GM12874 (cell line): ENCODE data around the gene POLG.

Experiments
- CTCF ChIP-seq: IDR thresholded peaks from 2 replicates; pipeline ENCODE4 v1.5.1; 2011; ENCODE audit warnings: low read depth, mild to moderate bottlenecking, control low read depth, low read length, moderate library complexity; ENCODE audit not compliant: insufficient read depth

POLG gene

GRCh38 chr15:89325039-89325803, 9.4 kb downstream of the POLG start:
- TF ChIP-seq CTCF, result no peak

GRCh38 chr15:89323825-89324224, 10.8 kb downstream of the POLG start:
- no peak for TF ChIP-seq CTCF

GRCh38 chr15:89322822-89323221, 11.8 kb downstream of the POLG start:
- TF ChIP-seq CTCF, result no peak

- no peak for TF ChIP-seq CTCF
Measured at GRCh38 chr15:89321521-89322410, 12.9 kb downstream of the POLG start.

GRCh38 chr15:89320200-89320599, 14.4 kb downstream of the POLG start:
- no peak for TF ChIP-seq CTCF

GRCh38 chr15:89319678-89320077, 14.9 kb downstream of the POLG start:
- no peak for TF ChIP-seq CTCF

GRCh38 chr15:89317186-89317720, 17.4 kb downstream of the POLG start:
- TF ChIP-seq CTCF, result no peak
